K562 (cell line): ENCODE data around the gene THRSP. TPM values are rescaled to one million over a fixed set of nuclear protein-coding genes. Genes with fewer than 3 reads are reported as not detected.

Source experiments
- ATF3 ChIP-seq, 2 experiments: fragments of 450-650 bp in 1 of 2; sonication (generic) in 1 of 2; formaldehyde crosslinking in 1 of 2; IDR thresholded peaks in 1 of 2; conservative IDR thresholded peaks in 1 of 2; 2 replicates each; pipeline versions ENCODE4 v1.6.1 to v1.8.1; 2016 to 2023; ENCODE audit warnings: mild to moderate bottlenecking in 2 of 2, moderate library complexity in 2 of 2, inconsistent platforms in 1 of 2, missing genetic modification reagents in 1 of 2
- BCOR ChIP-seq: fragments of 450-650 bp; IDR thresholded peaks from 2 replicates; pipeline ENCODE4 v1.6.1; 2016
- ELF1 ChIP-seq: fragments of 200-800 bp; sonication (Bioruptor generic); IDR thresholded peaks from 2 replicates; pipeline ENCODE4 v1.6.1; 2016; ENCODE audit warnings: missing genetic modification characterization, missing compliant biosample characterization
- ESRRA ChIP-seq: fragments of 450-650 bp; IDR thresholded peaks from 2 replicates; pipeline ENCODE4 v1.6.1; 2014; ENCODE audit warnings: low read depth, mild to moderate bottlenecking, moderate library complexity, borderline replicate concordance
- ESRRB ChIP-seq: fragments of 250-450 bp; sonication (Bioruptor Pico); IDR thresholded peaks from 2 replicates; pipeline ENCODE4 v1.5.0; 2020; ENCODE audit warnings: mild to moderate bottlenecking, moderate library complexity, borderline replicate concordance
- FOS ChIP-seq: IDR thresholded peaks from 3 replicates; pipeline ENCODE4 v1.6.1; 2011; ENCODE audit not compliant: insufficient read length; ENCODE audit errors: extremely low read depth
- FOSL1 ChIP-seq: fragments of 200-800 bp; sonication (Bioruptor generic); conservative IDR thresholded peaks from 2 replicates; pipeline ENCODE4 v1.6.1; 2016; ENCODE audit warnings: missing genetic modification characterization, missing compliant biosample characterization
- HDAC3 ChIP-seq: fragments of 450-650 bp; IDR thresholded peaks from 2 replicates; pipeline ENCODE4 v1.6.1; 2018; ENCODE audit warnings: borderline replicate concordance, mild to moderate bottlenecking, moderate library complexity; ENCODE audit not compliant: partially characterized antibody
- IFI16 ChIP-seq: fragments of 250-450 bp; sonication (Bioruptor Pico); IDR thresholded peaks from 2 replicates; pipeline ENCODE4 v2.1.2; 2022; ENCODE audit warnings: mild to moderate bottlenecking, inconsistent platforms
- KAT2B ChIP-seq: IDR thresholded peaks from one replicate; pipeline ENCODE4 v1.6.1; 2012; ENCODE audit warnings: low read depth, mild to moderate bottlenecking, control low read depth, inconsistent platforms, low read length, moderate library complexity
- KLF16 ChIP-seq: IDR thresholded peaks from 2 replicates; pipeline ENCODE4 v1.6.1; 2016; ENCODE audit warnings: antibody characterized with exemption
- MBD2 ChIP-seq: sonication (generic); IDR thresholded peaks from 2 replicates; pipeline ENCODE4 v1.6.1; 2016; ENCODE audit warnings: low read depth, borderline replicate concordance
- MCM3 ChIP-seq: fragments of 450-650 bp; IDR thresholded peaks from 2 replicates; pipeline ENCODE4 v1.6.1; 2016
- MECOM ChIP-seq: fragments of 250-450 bp; sonication (Bioruptor Pico); IDR thresholded peaks from 2 replicates; pipeline ENCODE4 v1.8.0; 2022; ENCODE audit warnings: inconsistent platforms
- NR4A1 ChIP-seq, 2 experiments: fragments of 250-450 bp in 1 of 2; fragments of 450-650 bp in 1 of 2; sonication (Bioruptor Pico) in 1 of 2; IDR thresholded peaks; 2 replicates each; pipeline versions ENCODE4 v1.4.0 to v1.6.1; 2016 to 2020; ENCODE audit warnings: mild to moderate bottlenecking in 2 of 2, missing compliant biosample characterization in 1 of 2, missing genetic modification characterization in 1 of 2, moderate library complexity in 1 of 2
- PRDM10 ChIP-seq: fragments of 450-650 bp; IDR thresholded peaks from 2 replicates; pipeline ENCODE4 v1.6.1; 2018; ENCODE audit not compliant: partially characterized antibody
- STAG1 ChIP-seq: sonication (generic); formaldehyde crosslinking; IDR thresholded peaks from 2 replicates; pipeline ENCODE4 v1.5.0; 2020; ENCODE audit warnings: missing genetic modification reagents, borderline replicate concordance
- TARDBP ChIP-seq: fragments of 450-650 bp; IDR thresholded peaks from 2 replicates; pipeline ENCODE4 v1.6.1; 2016
- TCF7 ChIP-seq: sonication (generic); IDR thresholded peaks from 2 replicates; pipeline ENCODE4 v1.6.1; 2016; ENCODE audit warnings: antibody characterized with exemption, borderline replicate concordance
- USF1 ChIP-seq: sonication (generic); formaldehyde crosslinking; IDR thresholded peaks from 2 replicates; pipeline ENCODE4 v1.9.0; 2022; ENCODE audit warnings: mild to moderate bottlenecking, missing genetic modification reagents
- ZEB2 ChIP-seq: fragments of 450-650 bp; IDR thresholded peaks from 2 replicates; pipeline ENCODE4 v1.6.1; 2016
- ZFX ChIP-seq: sonication (generic); formaldehyde crosslinking; IDR thresholded peaks from 2 replicates; pipeline ENCODE4 v1.8.0; 2022; ENCODE audit warnings: mild to moderate bottlenecking, missing genetic modification reagents, moderate library complexity
- ZKSCAN1 ChIP-seq: fragments of 150-350 bp; IDR thresholded peaks from 2 replicates; pipeline ENCODE4 v1.6.1; 2016; ENCODE audit warnings: low read depth, low read length
- ZNF165 ChIP-seq: fragments of 250-450 bp; sonication (Bioruptor Pico); IDR thresholded peaks from 2 replicates; pipeline ENCODE4 v1.4.0; 2020; ENCODE audit warnings: borderline replicate concordance
- ZNF668 ChIP-seq: fragments of 250-450 bp; sonication (Bioruptor Pico); IDR thresholded peaks from 2 replicates; pipeline ENCODE4 v1.8.0; 2022; ENCODE audit warnings: mild to moderate bottlenecking, inconsistent platforms
- ZNF696 ChIP-seq: fragments of 250-450 bp; sonication (Bioruptor Pico); conservative IDR thresholded peaks from 2 replicates; pipeline ENCODE4 v1.4.0; 2020; ENCODE audit warnings: mild to moderate bottlenecking, moderate library complexity
- polyA plus RNA-seq, 8 experiments: library from polyadenylated mRNA; depleted of rRNA in 4 of 8; stranded (reverse) in 5 of 8; unstranded in 3 of 8; fragments of >200 nt; fragmentation: Nextera tagmentation in 2 of 8; fragmentation: Illumina TruSeq in 1 of 8; extraction: Ambion mirVana in 2 of 8; extraction: Trizol in 1 of 8; gene quantifications; 2 replicates each; pipeline versions ENCODE4 v1.2.1 to v1.2.3, GENCODE V29; 2011 to 2014; ENCODE audit warnings: inconsistent platforms in 1 of 8, missing spikeins in 1 of 8
- total RNA-seq, 7 experiments: library from RNA; depleted of rRNA in 6 of 7; stranded (reverse); fragments of >200 nt in 6 of 7; fragmentation: Illumina TruSeq in 2 of 7; extraction: Trizol in 2 of 7; gene quantifications; 2 replicates each; pipeline versions ENCODE4 v1.2.1 to v1.2.3, GENCODE V29; 2011 to 2021; ENCODE audit warnings: low replicate concordance in 1 of 7

Gene THRSP
- total and polyA plus RNA-seq, 9 of the 15 experiments (the other 6 are each of a cell fraction or from before 2014, with no cell fraction given) = 0.23 to 0.56 (median 0.31) TPM; not detected in 2

- TF ChIP-seq STAG1 (CRISPR knock-in tag) = no peak
- TF ChIP-seq TARDBP = no peak
- TF ChIP-seq KAT2B = no peak
- TF ChIP-seq BCOR = no peak
- peak; percentile 58 for TF ChIP-seq ESRRA
- peak; percentile 93 for TF ChIP-seq ATF3 (IDR thresholded peaks at IDR 0.05)
- TF ChIP-seq ATF3 (CRISPR knock-in tag; conservative IDR thresholded peaks at IDR 0.05) = peak; percentile 51; the same call in 1 of the 2 replicates
- no peak for TF ChIP-seq ELF1 (tag)
- no peak for TF ChIP-seq HDAC3
- no peak for TF ChIP-seq MCM3
- TF ChIP-seq IFI16 (CRISPR knock-in tag) = no peak
- TF ChIP-seq ZNF165 (CRISPR knock-in tag) = no peak
- TF ChIP-seq FOS = peak; percentile 14
- peak; percentile 20; the same call in 1 of the 2 replicates for TF ChIP-seq MECOM (CRISPR knock-in tag)
- TF ChIP-seq KLF16 = no peak
- no peak for TF ChIP-seq ESRRB
- peak; percentile 97 for TF ChIP-seq ZKSCAN1
- no peak for TF ChIP-seq NR4A1 (CRISPR knock-in tag; IDR thresholded peaks at IDR 0.05)
- TF ChIP-seq NR4A1 (tag; IDR thresholded peaks at IDR 0.05) = peak; percentile 54; the same call in 1 of the 2 replicates
- no peak for TF ChIP-seq ZFX (CRISPR knock-in tag)
- no peak for TF ChIP-seq ZNF696
- TF ChIP-seq TCF7 = no peak
- no peak for TF ChIP-seq ZEB2
- TF ChIP-seq FOSL1 = peak; percentile 52; the same call in 1 of the 2 replicates
- TF ChIP-seq MBD2 = no peak
- TF ChIP-seq PRDM10 = no peak
- TF ChIP-seq USF1 (CRISPR knock-in tag) = peak; percentile 17; the same call in 1 of the 2 replicates
- peak; percentile 36; the same call in 1 of the 2 replicates for TF ChIP-seq ZNF668 (CRISPR knock-in tag)
These were observed 22.8 kb upstream of the THRSP start (continued) for GRCh38 chr11:78040691-78041379.
